PC-3 (cell line): Measurements from ENCODE around the gene SLIT1.

Experiments used
- CTCF ChIP-seq: fragments of 300-600 bp; sonication (generic); conservative IDR thresholded peaks from 2 replicates; pipeline ENCODE4 v1.5.1; 2017; ENCODE audit warnings: antibody characterized with exemption, low read depth, mild to moderate bottlenecking, low read length
- EZH2 ChIP-seq: fragments of 300-600 bp; sonication (generic); IDR thresholded peaks from one replicate; pipeline ENCODE4 v1.6.1; 2017; ENCODE audit warnings: antibody characterized with exemption, mild to moderate bottlenecking, low read length; ENCODE audit not compliant: unreplicated experiment
- EZH2phosphoT487 ChIP-seq: fragments of 300-600 bp; sonication (generic); IDR thresholded peaks from 2 replicates; pipeline ENCODE4 v1.6.1; 2018; ENCODE audit warnings: mild to moderate bottlenecking, antibody characterized with exemption, low read length, borderline replicate concordance

DNA sequence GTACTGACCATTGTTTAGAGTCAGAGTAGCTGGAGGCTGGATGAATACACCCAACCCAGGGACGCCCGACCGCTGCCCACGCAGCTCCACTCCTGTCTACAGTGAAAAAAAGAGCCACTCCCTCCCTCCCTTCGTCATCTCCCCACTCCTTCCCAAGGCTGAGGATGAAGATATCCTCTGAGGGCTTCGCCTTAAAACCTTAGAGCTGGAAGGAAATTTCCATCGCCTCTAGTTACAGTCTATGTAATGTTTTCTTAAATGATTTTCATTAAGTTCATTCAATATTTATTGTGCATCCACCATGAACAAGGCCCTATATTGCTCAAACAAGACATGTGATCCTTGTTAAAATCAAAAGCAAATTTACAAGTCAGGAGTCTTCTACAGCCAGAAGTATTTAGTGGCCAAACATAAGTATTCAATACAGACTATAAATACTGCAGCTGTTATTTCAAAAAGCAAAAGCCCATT is 11.3 kb upstream of the SLIT1 start:
- no peak for TF ChIP-seq CTCF
- no peak for TF ChIP-seq EZH2phosphoT487
- no peak for TF ChIP-seq EZH2
